Lung (tissue), 12 donors: Measurements from ENCODE around the gene AP4M1. TPM values are rescaled to one million over a fixed set of nuclear protein-coding genes. Genes with fewer than 3 reads are reported as not detected.

Source experiments
- ATAC-seq: fragments of 200-7000 bp; cut with Tn5 transposase; one replicate; pipeline ENCODE4 v1.9.1; 2020; ENCODE audit warnings: moderate number of reproducible peaks; ENCODE audit not compliant: insufficient read depth, low FRiP score
- DNase-seq, 3 donors: peaks; one replicate each; pipeline ENCODE4 v3.0.0-alpha.2; 2013 to 2017
- H3K27ac ChIP-seq, 2 donors: one replicate each; pipeline ENCODE4 v1.5.1; 2013; ENCODE audit warnings: mild to moderate bottlenecking in 2 of 2, moderate library complexity in 2 of 2, control low read depth in 1 of 2, inconsistent platforms in 1 of 2, low read depth in 1 of 2, low read length in 1 of 2
- H3K27me3 ChIP-seq, 3 donors: one replicate each; pipeline ENCODE4 v1.5.1; 2013; ENCODE audit warnings: low read length in 2 of 3; ENCODE audit not compliant: control insufficient read depth in 3 of 3, insufficient read depth in 3 of 3
- H3K36me3 ChIP-seq, 4 donors: one replicate each; pipeline ENCODE4 v1.5.1; 2013; ENCODE audit warnings: low read length in 4 of 4, mild to moderate bottlenecking in 1 of 4, moderate library complexity in 1 of 4; ENCODE audit not compliant: control insufficient read depth in 4 of 4, insufficient read depth in 4 of 4
- H3K4me1 ChIP-seq, 5 donors: one replicate each; pipeline ENCODE4 v1.5.1; 2013; ENCODE audit warnings: low read length in 5 of 5, mild to moderate bottlenecking in 2 of 5, moderate library complexity in 1 of 5; ENCODE audit not compliant: control insufficient read depth in 5 of 5, insufficient read depth in 5 of 5
- H3K4me3 ChIP-seq: one replicate; pipeline ENCODE4 v1.5.1; 2013; ENCODE audit warnings: mild to moderate bottlenecking, control low read depth, moderate library complexity
- H3K9ac ChIP-seq, 2 donors: one replicate each; pipeline ENCODE4 v1.5.1; 2013; ENCODE audit warnings: low read length in 2 of 2, control low read depth in 1 of 2; ENCODE audit not compliant: insufficient read depth in 1 of 2
- H3K9me3 ChIP-seq, 4 donors: one replicate each; pipeline ENCODE4 v1.5.1; 2013; ENCODE audit warnings: low read length in 3 of 4, mild to moderate bottlenecking in 1 of 4, moderate library complexity in 1 of 4; ENCODE audit not compliant: control insufficient read depth in 4 of 4, insufficient read depth in 3 of 4
- CTCF ChIP-seq: IDR thresholded peaks from 2 replicates; pipeline ENCODE4 v1.5.1; 2012; ENCODE audit warnings: mild to moderate bottlenecking; ENCODE audit errors: control extremely low read depth, extremely low read depth
- WGBS, 2 donors: extraction: QIAGEN DNeasy Blood & Tissue Kit; methylation state at CpG; one replicate each; pipeline ENCODE4 v1.1.7; 2013; 5-methylcytosine and 5-hydroxymethylcytosine counted together
- polyA plus RNA-seq, 2 donors: library from polyadenylated mRNA; stranded (reverse); fragments of 200-250 nt; gene quantifications; one replicate each; pipeline ENCODE4 v1.2.1, GENCODE V29; 2013
- total RNA-seq, 2 donors: library from RNA; depleted of rRNA in 1 of 2; stranded (reverse); fragments of >200 nt in 1 of 2; gene quantifications; one replicate each; pipeline ENCODE4 v1.2.1, GENCODE V29; 2014 to 2021
- donor health status: control.
- donor health status: control.
- donor health status: Bipolar disorder and iron deficiency.
- donor health status: healthy.
- donor health status: DM: yes; HTN: yes; CAD: no.

Gene AP4M1
- total and polyA plus RNA-seq, 4 donors, result 14.8 to 24.2 (median 17.1) TPM

DNA sequence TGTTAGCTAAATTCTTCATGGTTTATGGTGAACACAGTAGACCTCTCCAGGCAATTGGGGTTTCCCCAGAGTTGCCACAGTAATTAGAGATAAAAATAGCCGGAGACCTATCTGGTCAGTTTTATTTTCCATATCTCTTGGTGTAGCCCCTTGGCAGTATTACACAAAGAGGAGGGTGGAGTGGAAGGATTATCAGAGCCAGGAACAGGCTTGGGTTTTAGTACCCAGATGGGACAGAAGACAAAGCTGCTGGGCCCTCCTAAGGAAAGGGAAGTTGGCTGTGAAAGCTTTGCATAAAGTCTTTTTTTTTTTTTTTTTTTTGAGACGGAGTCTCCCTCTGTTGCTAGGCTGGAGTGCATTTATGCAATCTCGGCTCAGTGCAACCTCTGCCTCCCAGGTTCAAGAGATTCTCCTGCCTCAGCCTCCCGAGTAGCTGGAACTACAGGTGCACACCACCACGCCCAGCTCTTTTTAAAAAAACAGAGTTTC is 42.1 kb upstream of the AP4M1 start:
- no peak overlapping the region for H3K4me3 ChIP-seq
- WGBS, 2 donors, result 83 to 88% methylated on average over 5 of the region's 5 CpGs
- no peaks in the 10 kb centered on the region for H3K27me3 ChIP-seq
- DNase-seq (no peak), ATAC-seq (no peak)
- H3K4me1 ChIP-seq, result no peaks in the 10 kb centered on the region
- H3K9ac ChIP-seq, result no peak overlapping the region
- TF ChIP-seq CTCF, result no peak
- no peaks in the 10 kb centered on the region for H3K9me3 ChIP-seq
- H3K27ac ChIP-seq, result no peak overlapping the region
- peaks cover 22 to 33% (median 24%) of the 10 kb centered on the region in 4 donors for H3K36me3 ChIP-seq

DNA sequence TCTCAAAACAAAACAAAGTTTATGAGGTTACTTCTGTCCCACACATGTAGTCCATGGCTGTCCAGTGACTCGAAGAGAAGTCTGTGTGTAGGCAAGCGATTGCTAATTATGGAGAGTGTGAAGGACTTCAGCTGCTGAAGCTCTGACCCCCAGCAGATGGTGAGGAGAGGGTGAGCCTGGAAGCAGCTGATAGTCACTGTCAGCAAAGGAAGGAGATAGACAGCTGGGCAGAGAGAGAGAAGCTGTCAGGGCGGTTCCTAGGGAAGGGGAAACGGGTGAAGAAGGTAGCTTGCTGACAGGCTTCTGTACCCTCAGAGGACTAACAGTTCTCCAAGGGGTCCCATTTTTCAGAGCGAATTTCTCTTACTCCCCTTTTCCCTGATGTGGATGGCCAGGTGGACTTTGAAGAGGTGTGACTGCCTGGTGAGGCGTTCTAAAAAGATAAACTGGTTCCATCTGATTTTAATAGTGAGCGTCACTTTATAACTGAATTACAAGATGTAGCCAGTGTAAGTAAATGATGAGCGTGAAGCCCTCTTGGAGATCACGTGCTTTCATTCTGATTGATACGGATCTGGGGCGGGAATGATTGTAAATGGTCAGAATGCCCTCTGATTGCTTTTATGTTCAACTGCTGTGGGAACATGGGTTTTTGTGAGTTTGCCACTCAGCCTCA is 39.8 kb upstream of the AP4M1 start:
- H3K36me3 ChIP-seq, result peaks cover 22 to 36% (median 27%) of the 10 kb centered on the region in 4 donors
- no peak for TF ChIP-seq CTCF
- DNase-seq (no peak), ATAC-seq (no peak)
- no peak overlapping the region for H3K9ac ChIP-seq
- WGBS, 2 donors, result 96% methylated on average over 11 of the region's 11 CpGs
- H3K27ac ChIP-seq, result no peak overlapping the region
- H3K27me3 ChIP-seq, result no peaks in the 10 kb centered on the region
- H3K4me3 ChIP-seq, result no peak overlapping the region
- H3K4me1 ChIP-seq, result peaks cover 4 to 14% (median 9%) of the 10 kb centered on the region in 5 donors
- H3K9me3 ChIP-seq, result no peaks in the 10 kb centered on the region

DNA sequence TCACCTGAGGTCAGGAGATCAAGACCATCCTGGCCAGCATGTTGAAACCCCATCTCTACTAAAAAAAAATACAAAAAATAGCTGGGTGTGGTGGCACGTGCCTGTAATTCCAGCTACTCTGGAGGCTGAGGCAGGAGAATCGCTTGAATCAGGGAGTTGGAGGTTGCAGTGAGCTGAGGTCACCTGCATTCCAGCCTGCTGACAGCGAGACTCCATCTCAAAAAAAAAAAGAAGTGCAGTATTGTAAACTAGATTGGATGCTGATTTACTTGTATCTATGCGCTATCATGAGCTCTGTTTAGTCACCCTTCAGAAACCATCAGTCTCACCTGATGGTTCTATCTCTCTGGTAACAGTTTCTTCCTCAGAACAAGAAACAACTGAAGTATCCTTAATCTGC is 38.1 kb upstream of the AP4M1 start:
- Histone ChIP-seq H3K9me3 (no peaks in the 10 kb centered on the region), H3K9ac (no peak overlapping the region), H3K4me3 (no peak overlapping the region), H3K36me3 (peaks cover 14 to 25% (median 18%) of the 10 kb centered on the region in 4 donors), H3K27ac (no peak overlapping the region), H3K27me3 (no peaks in the 10 kb centered on the region), H3K4me1 (peaks cover 4 to 14% (median 9%) of the 10 kb centered on the region in 5 donors)
- no peak for TF ChIP-seq CTCF
- ATAC-seq, result no peak
- 95 to 100% methylated on average over 4 of the region's 4 CpGs for WGBS, 2 donors
- no peak for DNase-seq
